K562 (cell line): ENCODE results near the gene TMC8. TPM values are rescaled to one million over a fixed set of nuclear protein-coding genes. Genes with fewer than 3 reads are reported as not detected.
A peak's percentile ranks its signal among the peaks of the same experiment; 100 is the strongest.

Source experiments
- CBFB ChIP-seq: sonication (generic); formaldehyde crosslinking; IDR thresholded peaks from 2 replicates; pipeline ENCODE4 v1.4.0; 2020; ENCODE audit warnings: mild to moderate bottlenecking, missing genetic modification reagents
- CBX5 ChIP-seq: IDR thresholded peaks from 2 replicates; pipeline ENCODE4 v1.6.1; 2014; ENCODE audit warnings: low read depth, borderline replicate concordance
- CCAR2 ChIP-seq: fragments of 200-400 bp; formaldehyde crosslinking; IDR thresholded peaks from 2 replicates; pipeline ENCODE4 v1.6.1; 2017; ENCODE audit warnings: mild to moderate bottlenecking, low read depth, low read length
- CUX1 ChIP-seq: fragments of 200-800 bp; sonication (Bioruptor generic); IDR thresholded peaks from 2 replicates; pipeline ENCODE4 v1.6.1; 2016; ENCODE audit warnings: missing genetic modification characterization, missing compliant biosample characterization
- ELK1 ChIP-seq: sonication (generic); formaldehyde crosslinking; IDR thresholded peaks from 2 replicates; pipeline ENCODE4 v1.8.1; 2022; ENCODE audit warnings: missing genetic modification reagents
- KDM1A ChIP-seq, 2 experiments: fragments of 450-650 bp; IDR thresholded peaks; 2 replicates each; pipeline ENCODE4 v1.6.1; 2016; ENCODE audit warnings: mild to moderate bottlenecking in 2 of 2
- MCM2 ChIP-seq: fragments of 450-650 bp; IDR thresholded peaks from 2 replicates; pipeline ENCODE4 v1.6.1; 2017; ENCODE audit warnings: low read depth, mild to moderate bottlenecking
- NFIC ChIP-seq: fragments of 450-650 bp; IDR thresholded peaks from 2 replicates; pipeline ENCODE4 v1.6.1; 2017; ENCODE audit warnings: mild to moderate bottlenecking, inconsistent platforms
- NFXL1 ChIP-seq: fragments of 450-650 bp; formaldehyde crosslinking; IDR thresholded peaks from 2 replicates; pipeline ENCODE4 v1.4.0; 2021; ENCODE audit warnings: mild to moderate bottlenecking
- POLR2G ChIP-seq: fragments of 200-400 bp; formaldehyde crosslinking; IDR thresholded peaks from 2 replicates; pipeline ENCODE4 v1.6.1; 2017; ENCODE audit warnings: low read depth, mild to moderate bottlenecking, antibody characterized with exemption, low read length, moderate library complexity
- POLR3A ChIP-seq: IDR thresholded peaks from 2 replicates; pipeline ENCODE4 v1.6.1; 2011; ENCODE audit warnings: borderline replicate concordance, mild to moderate bottlenecking, moderate library complexity; ENCODE audit not compliant: insufficient read length, insufficient read depth; ENCODE audit errors: extremely low read depth
- SRF ChIP-seq, 2 experiments: fragments of 250-450, 450-650 bp in 1 of 2; sonication (Bioruptor Pico) in 1 of 2; sonication (generic) in 1 of 2; formaldehyde crosslinking; IDR thresholded peaks; 2 replicates each; pipeline versions ENCODE4 v1.5.0 to v1.5.1; 2020 to 2022; ENCODE audit warnings: mild to moderate bottlenecking in 1 of 2, missing genetic modification reagents in 1 of 2
- STAT5A ChIP-seq: IDR thresholded peaks from 2 replicates; pipeline ENCODE4 v1.6.1; 2012; ENCODE audit warnings: low read length, inconsistent platforms, borderline replicate concordance
- TAF1 ChIP-seq: IDR thresholded peaks from 2 replicates; pipeline ENCODE4 v1.6.1; 2011; ENCODE audit warnings: mild to moderate bottlenecking, low read length, moderate library complexity; ENCODE audit not compliant: insufficient read depth, control insufficient read depth, severe bottlenecking; ENCODE audit errors: extremely low read depth
- TBP ChIP-seq: optimal IDR thresholded peaks from 2 replicates; pipeline ENCODE3; 2011; ENCODE audit warnings: low read depth, low read length, improper control_type of control experiment
- YY1 ChIP-seq, 3 experiments: IDR thresholded peaks; 2 replicates each; pipeline ENCODE4 v1.6.1; 2011; ENCODE audit warnings: low read length in 2 of 3, mild to moderate bottlenecking in 2 of 3, moderate library complexity in 2 of 3, borderline replicate concordance in 1 of 3, control low read depth in 1 of 3, low read depth in 1 of 3; ENCODE audit not compliant: insufficient read depth in 3 of 3, insufficient replicate concordance in 2 of 3, control insufficient read depth in 1 of 3, insufficient read length in 1 of 3; ENCODE audit errors: extremely low read depth in 1 of 3
- ZBTB17 ChIP-seq: fragments of 450-650 bp; formaldehyde crosslinking; IDR thresholded peaks from 2 replicates; pipeline ENCODE4 v1.4.0; 2020; ENCODE audit warnings: mild to moderate bottlenecking
- ZKSCAN3 ChIP-seq: fragments of 250-450 bp; sonication (Bioruptor Pico); IDR thresholded peaks from 2 replicates; pipeline ENCODE4 v1.4.0; 2020
- ZNF165 ChIP-seq: fragments of 250-450 bp; sonication (Bioruptor Pico); IDR thresholded peaks from 2 replicates; pipeline ENCODE4 v1.4.0; 2020; ENCODE audit warnings: borderline replicate concordance
- ZNF311 ChIP-seq: fragments of 250-450 bp; sonication (Bioruptor Pico); IDR thresholded peaks from 2 replicates; pipeline ENCODE4 v1.4.0; 2020; ENCODE audit warnings: mild to moderate bottlenecking, moderate library complexity
- ZNF431 ChIP-seq: sonication (generic); formaldehyde crosslinking; IDR thresholded peaks from 2 replicates; pipeline ENCODE4 v1.8.0; 2022; ENCODE audit warnings: mild to moderate bottlenecking, missing genetic modification reagents
- ZNF830 ChIP-seq: fragments of 250-450 bp; sonication (Bioruptor Pico); IDR thresholded peaks from 2 replicates; pipeline ENCODE4 v1.5.0; 2021; ENCODE audit warnings: mild to moderate bottlenecking
- ZSCAN29 ChIP-seq: fragments of 450-650 bp; IDR thresholded peaks from 2 replicates; pipeline ENCODE4 v1.6.1; 2017
- polyA plus RNA-seq, 8 experiments: library from polyadenylated mRNA; depleted of rRNA in 4 of 8; stranded (reverse) in 5 of 8; unstranded in 3 of 8; fragments of >200 nt; fragmentation: Nextera tagmentation in 2 of 8; fragmentation: Illumina TruSeq in 1 of 8; extraction: Ambion mirVana in 2 of 8; extraction: Trizol in 1 of 8; gene quantifications; 2 replicates each; pipeline versions ENCODE4 v1.2.1 to v1.2.3, GENCODE V29; 2011 to 2014; ENCODE audit warnings: inconsistent platforms in 1 of 8, missing spikeins in 1 of 8
- total RNA-seq, 7 experiments: library from RNA; depleted of rRNA in 6 of 7; stranded (reverse); fragments of >200 nt in 6 of 7; fragmentation: Illumina TruSeq in 2 of 7; extraction: Trizol in 2 of 7; gene quantifications; 2 replicates each; pipeline versions ENCODE4 v1.2.1 to v1.2.3, GENCODE V29; 2011 to 2021; ENCODE audit warnings: low replicate concordance in 1 of 7

Gene TMC8
- total and polyA plus RNA-seq, 9 of the 15 experiments (the other 6 are each of a cell fraction or from before 2014, with no cell fraction given): 0.13 to 10.9 (median 2.8) TPM

GRCh38 chr17:78137392-78138203 lies 7.0 kb downstream of the TMC8 start (continued):
- no peak for TF ChIP-seq CUX1 (CRISPR knock-in tag)
- TF ChIP-seq NFXL1 (CRISPR knock-in tag): no peak
- TF ChIP-seq MCM2: no peak
- no peak for TF ChIP-seq ZSCAN29
- no peak for TF ChIP-seq ZNF311 (CRISPR knock-in tag)
- TF ChIP-seq ZNF165 (CRISPR knock-in tag): no peak
- no peak for TF ChIP-seq CCAR2
- TF ChIP-seq ZNF830: no peak
- no peak for TF ChIP-seq ZNF431 (CRISPR knock-in tag)
- TF ChIP-seq POLR2G: peak; percentile 75
- TF ChIP-seq YY1 (IDR thresholded peaks at IDR 0.05; ENCODE audit: borderline replicate concordance in 1 of 3, control insufficient read depth in 1 of 3, extremely low read depth in 1 of 3, insufficient read depth in 3 of 3, insufficient read length in 1 of 3, insufficient replicate concordance in 2 of 3, low read depth in 1 of 3, low read length in 2 of 3): no peak
- TF ChIP-seq NFIC: no peak; the same call in 1 of the 2 replicates
- TF ChIP-seq CBX5: no peak
- TF ChIP-seq KDM1A (IDR thresholded peaks at IDR 0.05): peak; percentile 5 to 14; a peak in 1 of 4 replicates
- no peak for TF ChIP-seq ZBTB17 (CRISPR knock-in tag)
- TF ChIP-seq ZKSCAN3 (CRISPR knock-in tag): no peak
- TF ChIP-seq CBFB (CRISPR knock-in tag): 0 out of 2 replicates have a peak, but pooled peaks have one; percentile 62
- TF ChIP-seq STAT5A: no peak
- peak; percentile 25 for TF ChIP-seq TBP
- no peak for TF ChIP-seq SRF (CRISPR knock-in tag; IDR thresholded peaks at IDR 0.05)
- TF ChIP-seq ELK1 (CRISPR knock-in tag): no peak
- no peak for TF ChIP-seq POLR3A
- TF ChIP-seq TAF1: peak; percentile 15
